T follicular helper cell (primary cell): ENCODE data around the gene TBL1Y.
"Not testable (repeated sequence)": the region's sequence is repeated elsewhere in the genome, so short reads cannot be mapped to it uniquely, and the experiment has no call there.

Source experiments
- DNase-seq: peaks from one replicate; pipeline ENCODE4 v3.0.0-alpha.2; 2020; ENCODE audit warnings: low read depth

The TBL1Y gene

DNA sequence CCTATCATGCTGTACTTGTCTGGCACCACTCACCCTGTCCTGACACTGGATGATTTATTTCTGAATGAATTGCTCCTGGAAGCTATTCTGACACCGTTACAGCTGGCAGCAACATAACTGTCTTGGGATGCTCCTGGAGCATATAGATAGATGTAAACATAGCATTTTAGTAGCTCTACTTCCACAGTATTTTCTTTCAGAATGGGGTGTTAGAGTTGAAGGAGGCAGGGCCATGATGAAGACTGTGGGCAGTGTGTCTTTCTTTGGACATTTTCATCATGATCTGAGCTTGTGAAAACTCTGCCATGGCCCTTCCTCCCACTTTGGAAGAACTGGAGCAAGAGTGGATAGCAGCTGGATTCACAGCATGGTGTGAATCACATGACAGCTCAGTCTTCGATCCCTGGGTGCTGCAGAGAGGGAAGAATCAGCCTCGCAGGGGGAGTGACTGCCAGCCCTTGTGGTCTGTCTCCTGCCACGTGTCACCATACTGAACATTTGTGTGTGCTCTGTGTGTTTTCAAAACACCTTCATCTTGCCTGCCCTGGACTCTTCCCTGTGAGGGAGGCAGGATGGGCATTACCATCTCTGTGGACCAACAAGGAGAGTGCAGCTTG lies 61.9 kb downstream of the TBL1Y start:
- no peak for DNase-seq

DNA sequence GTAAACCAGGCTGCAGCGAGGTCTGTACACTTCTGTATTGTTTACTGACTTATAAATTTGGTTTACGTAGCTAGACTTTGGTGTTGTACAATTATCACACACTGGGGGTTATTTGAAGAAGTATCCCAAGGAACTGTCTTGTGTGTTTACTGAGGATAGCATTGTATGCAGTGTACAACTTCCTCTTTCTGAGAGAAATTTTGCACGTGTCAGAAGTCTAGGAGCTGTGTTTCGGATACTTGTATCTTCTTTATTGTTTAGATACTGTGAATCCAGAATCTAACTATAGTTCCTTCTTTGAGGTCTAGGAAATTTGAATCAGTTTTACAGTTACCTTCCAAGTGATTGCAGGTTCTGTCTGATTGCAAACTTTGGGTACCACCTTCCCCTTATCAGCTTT lies 64.5 kb downstream of the TBL1Y start:
- DNase-seq: no peak

DNA sequence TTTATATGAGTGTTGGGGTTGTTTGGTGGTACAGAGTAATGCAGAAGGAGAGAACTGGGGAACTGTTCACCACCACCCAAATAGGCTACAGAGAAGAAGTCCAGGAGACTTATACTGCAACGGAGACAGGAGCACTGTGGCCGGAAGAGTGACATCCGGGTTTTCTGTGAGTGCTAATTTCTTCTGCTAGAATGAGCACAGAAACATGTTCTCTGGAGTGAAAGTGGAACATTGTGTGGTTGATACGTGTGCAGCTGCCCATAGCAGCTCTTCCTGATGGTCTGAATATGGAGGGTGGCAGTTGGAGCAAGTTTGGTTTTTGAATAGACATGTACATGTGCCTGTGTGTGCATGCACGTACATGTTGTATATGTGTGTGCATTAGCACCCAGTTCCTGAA lies 67.3 kb downstream of the TBL1Y start:
- DNase-seq: no peak

DNA sequence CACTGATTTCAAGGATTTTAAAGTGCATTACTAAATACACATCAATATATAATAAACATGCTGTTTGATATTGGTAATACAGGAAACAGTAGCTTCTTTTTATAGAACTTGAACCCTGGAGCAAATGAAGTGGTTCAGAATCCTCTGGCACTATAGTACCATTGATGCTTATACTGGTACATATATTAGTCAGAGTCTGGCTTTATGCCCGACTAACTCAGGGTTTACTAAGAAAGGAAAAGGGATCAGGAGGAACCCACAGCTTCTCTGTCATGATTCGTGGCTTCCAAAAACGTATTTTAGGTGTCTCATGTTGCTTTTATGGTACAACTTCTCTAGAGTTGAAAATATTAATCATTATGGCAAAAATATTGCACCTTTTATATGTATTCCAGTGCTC lies 72.7 kb downstream of the TBL1Y start:
- DNase-seq: no peak

DNA sequence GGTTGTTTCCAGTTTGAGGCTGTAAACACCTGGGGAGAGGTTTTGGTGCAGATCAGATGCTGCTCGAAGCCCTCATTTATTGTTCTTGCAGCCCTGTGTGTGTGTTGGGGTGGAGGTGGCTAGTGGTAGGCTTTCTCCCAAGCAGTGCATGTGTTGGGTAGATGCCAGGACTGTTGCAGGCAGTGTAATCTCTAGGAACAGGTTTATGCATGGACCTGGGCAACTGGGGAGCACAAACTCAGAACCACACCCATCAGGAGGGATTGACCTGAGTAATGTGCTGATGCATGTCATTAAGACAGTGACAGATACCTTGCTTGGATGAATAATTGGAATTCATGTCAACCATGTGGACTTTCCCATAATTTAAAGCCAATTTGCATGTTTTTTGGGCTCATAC lies 77.3 kb downstream of the TBL1Y start:
- DNase-seq: no peak

DNA sequence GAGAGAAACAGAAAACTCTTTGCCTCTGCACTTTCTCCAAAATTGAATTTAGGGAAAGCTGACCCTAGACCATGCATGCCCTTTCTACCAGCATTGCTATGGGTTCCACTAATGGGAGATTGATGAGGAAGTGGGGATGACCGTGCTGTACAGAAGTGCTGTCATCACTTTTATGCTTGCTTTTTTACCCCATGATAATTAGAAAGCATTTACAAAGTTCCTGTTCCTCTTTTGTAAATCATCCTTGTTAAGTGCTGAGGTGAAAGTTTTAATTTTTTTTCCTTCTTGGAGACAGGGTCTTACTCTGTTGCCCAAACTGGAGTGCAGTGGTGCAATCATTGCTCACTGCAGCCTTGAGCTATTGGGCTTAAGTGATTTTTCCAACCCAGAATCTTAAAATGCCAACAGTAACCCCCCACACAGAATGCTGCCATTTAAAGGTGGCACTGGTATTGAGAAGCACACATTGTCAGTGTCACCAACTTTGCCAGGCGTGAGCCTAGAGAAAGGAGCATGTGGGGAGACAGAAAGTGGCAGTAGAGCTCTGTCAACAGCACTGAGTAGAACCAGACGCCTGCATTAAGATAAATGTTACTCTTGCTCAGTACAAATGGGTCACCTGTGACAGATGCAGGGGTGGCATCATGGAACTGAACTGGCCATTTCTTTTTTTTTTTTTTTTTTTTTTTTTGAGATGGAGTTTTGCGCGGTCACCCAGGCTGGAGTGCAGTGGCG lies 79.6 kb downstream of the TBL1Y start:
- DNase-seq: no peak

DNA sequence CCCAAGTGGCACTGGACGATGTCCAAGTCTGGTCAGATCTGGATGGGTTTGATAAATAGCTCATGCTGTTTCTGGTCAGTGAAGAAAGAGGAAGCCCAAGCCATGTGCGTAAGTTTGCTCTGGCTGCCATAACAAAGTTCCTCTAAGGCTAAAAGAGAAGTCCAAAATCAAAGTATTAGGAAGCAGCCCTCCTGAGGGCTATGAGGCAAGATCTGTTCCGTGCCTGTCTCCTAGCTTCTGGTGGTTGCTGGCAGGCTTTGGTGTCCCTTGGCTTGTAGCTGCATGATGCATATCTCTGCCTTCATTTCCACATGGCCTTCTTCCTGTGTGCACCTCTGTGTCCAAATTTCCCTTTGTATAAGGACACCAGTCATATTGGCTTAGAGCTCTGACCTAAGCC lies 81.5 kb downstream of the TBL1Y start:
- DNase-seq: no peak

DNA sequence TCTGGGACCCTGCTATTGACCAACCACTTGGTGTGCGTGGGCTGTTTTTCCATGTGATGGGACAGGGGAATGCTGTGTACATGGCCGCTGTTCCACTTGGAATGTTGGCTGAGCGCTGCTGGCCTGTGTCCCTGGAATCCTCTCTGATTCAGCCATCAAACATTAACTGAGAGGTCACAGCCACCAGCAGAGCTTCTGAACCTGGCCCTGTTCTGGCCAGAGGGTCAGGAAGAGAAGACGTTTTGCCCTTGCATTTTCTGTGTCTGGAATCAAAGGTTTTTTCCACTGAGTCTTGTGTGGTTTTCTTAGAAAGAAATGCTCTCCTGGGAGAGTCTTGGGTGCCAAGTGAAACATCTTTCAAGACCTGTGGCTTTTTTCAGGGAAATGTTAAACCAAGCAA lies 85.5 kb downstream of the TBL1Y start:
- DNase-seq: no peak

DNA sequence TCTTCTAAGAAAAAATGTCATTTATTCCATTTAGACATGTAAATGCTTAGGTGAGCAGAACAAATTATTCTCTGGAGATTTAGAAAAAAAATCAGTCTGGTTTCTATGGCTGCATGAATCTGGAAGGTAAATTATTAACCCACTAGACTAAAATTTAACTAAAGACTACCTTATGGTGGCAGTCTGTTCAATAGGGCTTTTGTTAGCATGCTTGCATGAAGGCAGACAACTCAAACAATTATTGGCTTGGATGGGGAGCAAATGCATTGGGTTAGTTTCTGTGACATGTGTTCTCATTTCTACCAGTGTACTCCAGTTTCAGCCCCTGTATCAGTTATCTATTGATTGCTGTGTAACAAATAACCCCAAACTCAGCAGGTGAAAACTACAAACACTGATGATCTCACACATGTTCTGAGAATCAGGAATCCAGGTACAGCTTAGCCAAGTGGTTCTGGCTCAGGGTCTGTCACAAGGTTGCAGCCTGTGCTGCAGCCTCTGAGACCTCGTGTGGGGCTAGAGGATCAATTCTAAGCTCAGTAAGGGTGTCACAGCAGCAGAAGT lies 87.1 kb downstream of the TBL1Y start:
- DNase-seq: no peak

DNA sequence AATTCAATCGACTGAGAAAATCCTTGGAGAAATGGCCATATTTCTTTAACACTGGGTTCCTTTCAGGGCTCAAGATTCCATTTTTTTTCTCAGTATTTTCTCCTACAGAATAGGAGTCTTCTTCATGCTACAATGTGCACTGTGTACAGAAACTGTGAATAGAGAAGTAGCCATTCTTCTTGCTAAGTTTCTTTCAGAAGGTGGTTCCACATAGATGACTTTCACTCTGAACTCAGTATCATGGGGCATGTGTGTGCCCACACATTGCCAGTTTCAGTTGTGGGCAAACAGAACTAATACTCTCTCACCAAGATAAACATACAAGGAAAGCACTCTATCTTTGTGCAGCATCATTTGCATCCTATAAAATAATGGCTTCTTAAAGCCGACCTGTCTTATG lies 89.4 kb downstream of the TBL1Y start:
- DNase-seq: no peak

DNA sequence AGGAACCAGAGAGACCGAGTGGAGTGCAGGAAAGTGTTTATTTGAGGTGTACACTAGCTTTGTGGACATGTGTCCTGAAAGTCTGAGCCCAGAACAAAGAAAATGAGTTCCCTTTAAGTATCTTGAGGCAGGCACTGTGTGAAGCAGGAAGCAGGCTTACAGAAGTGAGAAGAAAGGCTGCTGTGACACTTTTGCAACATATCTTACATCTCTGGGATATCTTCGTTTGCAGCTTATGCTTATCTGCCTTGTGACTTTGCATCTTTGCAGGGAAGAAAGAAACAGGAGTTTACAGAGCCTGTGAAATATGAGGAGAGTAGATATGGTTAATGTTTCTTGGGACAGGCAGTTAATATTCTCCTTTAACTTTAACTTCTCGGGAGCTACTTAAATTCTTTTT lies 92.1 kb downstream of the TBL1Y start:
- DNase-seq: no peak

DNA sequence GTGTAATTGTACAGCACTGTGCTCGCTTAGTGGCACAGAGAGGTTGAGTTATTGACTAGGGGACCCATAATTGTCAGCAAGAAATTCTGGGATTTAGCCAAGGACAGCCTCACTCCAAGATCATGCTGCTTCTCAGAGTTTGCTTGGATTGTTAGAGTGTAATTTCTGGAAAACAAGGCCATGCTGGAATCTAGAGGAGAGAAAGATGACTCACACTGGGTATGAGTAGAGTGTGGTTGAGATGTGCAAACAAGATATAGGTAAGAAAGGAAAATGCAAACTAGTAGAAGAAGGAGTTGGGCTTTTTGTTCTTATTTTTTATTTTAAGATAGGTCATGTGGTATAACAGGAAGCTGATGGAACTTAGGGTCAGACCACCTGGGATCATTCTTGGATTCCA lies 97.4 kb downstream of the TBL1Y start:
- no peak for DNase-seq

DNA sequence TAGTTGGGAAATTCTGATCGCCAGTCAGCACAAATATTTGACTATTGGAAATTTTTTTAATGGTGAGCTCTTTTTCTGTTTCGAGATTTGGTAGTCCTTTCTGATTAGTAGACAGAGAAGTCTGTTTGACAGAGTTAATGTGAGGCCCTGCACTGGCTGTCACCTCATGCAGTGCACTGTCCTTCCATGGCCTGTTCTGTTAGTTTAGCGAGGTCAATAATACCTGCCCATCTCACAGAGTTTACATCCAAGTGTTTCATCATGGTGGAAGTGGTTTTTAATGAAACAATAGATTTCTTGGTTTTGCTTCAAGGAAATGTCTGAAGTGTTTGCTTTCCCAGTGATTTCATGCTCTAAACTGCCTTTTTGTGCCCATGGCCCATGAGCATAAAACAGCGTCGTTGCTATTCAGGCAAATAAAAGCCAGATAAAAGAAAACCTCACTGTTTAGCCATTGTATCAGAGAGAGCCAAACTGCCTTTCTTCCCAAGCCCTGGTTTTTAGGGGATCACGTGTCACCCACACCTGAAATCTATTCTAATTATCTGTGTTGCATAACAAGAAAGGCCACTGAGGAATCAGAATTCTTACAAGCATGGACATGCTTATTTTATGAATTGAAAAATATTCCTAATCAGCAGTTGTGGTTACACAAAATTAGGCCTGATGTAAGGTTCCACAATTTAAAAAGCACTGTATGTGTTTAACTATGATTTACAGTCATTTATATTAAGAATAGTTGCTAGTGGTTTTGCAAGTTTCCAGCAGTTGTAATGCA lies 98.3 kb downstream of the TBL1Y start:
- no peak for DNase-seq

DNA sequence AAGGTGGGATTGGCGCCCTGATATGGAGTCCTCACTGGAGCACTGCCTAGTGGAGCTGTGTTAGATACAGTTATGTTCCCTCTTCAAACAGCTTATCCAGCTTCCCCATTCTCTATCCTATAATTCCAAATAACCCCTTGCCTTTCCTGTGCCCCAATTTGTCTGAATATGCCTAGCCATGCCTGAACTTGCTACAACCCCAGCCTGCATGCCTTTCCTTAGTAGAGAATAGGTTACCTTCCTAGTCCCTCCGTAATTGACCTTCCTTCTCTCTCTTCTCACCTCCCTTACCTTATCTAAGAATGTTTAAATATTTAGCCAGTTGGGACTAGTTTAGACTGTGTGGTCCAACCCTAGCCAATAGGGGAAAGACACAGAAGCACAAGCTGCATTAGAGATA lies 102.6 kb downstream of the TBL1Y start:
- DNase-seq: no peak

DNA sequence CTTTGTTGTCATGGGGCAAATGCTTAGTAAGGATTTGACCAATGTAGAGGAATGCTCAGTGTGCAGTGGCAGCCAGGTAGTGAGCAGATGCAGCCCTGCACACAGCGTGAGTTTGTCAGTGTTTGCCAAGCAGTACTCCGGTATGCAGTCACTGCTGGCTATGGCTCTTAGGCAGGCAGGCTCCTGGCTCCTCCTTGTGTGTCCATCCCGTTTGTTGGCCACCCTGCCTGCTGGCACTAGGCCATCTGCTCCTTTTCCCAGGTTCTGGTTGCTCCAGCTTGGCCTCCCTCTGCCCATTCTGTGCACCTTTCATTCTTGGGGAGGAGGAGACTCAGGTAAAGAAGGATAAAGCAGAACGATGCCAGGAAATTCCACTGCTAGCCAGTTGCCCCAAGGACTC lies 106.0 kb downstream of the TBL1Y start:
- DNase-seq: no peak

DNA sequence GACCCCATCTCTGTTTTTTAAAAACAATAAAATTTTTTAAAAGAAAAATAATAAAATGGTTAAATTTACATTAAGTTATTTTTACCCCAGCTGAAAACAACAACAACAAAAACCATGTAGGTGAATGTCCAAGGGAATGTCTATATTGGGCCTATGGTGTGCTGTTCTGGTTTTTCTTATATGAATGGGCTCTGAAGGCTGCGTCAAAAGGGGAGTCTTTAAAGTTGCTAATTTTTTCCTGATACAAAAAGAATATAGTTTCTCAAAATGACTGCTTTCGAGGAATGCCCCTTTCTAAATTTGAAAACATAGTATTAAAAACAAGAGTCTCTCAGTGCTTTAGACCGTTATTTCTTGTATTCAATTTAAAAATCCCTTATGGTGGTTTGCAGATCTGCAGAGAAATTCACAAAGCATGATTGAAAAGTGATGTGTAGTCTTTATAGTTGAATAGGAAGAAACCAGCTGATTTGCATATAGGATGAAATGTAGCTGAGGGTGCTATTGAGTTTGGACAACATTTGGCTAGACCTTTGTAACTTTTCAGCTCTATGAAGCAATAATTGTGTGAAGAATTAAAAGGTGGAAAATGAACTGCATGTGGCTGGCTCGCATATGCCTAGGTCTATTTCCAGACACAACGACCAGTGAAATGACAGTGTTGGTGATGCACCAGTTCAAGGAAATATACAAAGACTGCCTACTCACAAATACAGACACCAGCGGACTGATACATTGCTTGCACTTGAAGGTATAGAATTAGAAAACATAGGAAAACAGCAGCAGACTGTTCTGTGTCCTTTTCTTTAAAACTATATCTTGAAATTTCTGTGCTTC lies 107.0 kb downstream of the TBL1Y start:
- no peak for DNase-seq

DNA sequence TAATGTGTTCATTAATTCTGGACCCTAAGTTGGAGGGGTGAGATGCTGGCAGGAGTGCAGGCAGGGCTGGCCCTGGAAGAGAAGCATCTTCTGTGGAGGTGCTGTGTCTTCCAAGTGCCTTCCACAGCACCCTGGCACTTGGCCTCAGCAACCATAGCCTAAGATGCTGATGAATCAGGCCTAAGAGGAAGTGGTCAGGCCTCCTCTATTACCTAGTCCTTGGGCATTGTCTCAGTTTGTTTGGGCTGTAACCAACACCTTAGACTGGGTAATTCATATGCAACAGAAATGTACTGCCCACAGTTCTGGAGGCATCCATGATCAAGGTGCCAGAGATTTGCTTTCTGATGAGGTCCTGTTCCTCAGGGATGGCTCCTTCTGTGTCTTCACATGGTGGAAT lies 128.5 kb downstream of the TBL1Y start:
- DNase-seq: no peak

DNA sequence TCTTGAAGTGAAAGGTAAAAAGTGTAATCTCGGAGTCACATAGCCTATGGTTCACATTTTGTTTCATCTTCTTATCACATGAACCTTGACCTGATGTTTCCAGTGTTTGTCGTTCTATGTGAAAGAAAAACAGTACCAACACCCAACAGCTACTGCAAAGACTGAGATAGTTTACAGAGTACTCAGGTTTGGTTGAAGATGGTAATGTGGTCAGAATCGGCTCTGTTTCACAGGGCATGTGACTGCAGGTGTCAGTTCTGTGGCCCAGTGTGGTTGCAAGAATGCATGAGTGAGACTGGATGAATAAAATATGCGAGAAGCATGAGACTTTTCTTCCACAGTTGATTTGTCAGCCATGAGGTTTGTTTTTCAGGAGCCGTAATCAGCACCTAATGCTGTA lies 130.2 kb downstream of the TBL1Y start:
- no peak for DNase-seq

DNA sequence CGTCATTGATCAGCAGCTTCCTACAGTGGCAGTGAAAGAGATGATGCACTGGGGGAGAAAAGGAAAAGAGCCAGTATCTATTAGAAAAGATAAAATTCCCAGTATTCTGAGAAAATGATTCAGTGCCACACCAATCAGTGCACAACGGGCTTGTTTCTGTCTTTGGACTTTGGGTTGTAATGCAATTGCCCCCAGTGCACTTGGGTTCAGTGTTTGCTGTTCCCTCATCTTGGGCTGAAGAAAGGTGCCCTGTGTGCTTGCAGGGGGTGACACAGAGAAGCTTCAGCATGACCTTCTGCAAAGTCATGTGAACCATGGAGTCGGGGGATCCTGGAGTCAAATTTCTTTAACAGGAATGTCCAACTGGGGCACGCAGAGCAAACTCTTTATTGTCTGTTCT lies 131.5 kb downstream of the TBL1Y start:
- DNase-seq: no peak

DNA sequence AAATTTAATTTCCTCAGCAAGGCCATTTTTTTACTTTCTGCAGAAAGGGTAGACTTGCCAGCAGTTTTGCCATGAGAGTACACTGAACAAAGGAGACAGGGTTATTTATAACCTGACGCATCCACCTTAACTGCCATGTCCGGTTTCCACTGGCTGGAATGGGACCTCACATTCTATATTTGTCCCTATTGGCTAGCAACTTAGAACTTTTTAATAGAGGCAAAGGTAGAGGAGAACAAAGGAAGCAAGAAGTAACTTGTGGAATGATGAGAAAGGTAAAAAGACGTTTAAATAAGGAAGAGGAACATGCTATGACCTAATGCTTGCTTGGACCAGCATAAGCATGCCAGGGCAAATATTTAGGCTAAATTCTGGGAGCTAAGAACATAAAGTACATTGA lies 142.0 kb downstream of the TBL1Y start:
- not testable (repeated sequence) for DNase-seq

DNA sequence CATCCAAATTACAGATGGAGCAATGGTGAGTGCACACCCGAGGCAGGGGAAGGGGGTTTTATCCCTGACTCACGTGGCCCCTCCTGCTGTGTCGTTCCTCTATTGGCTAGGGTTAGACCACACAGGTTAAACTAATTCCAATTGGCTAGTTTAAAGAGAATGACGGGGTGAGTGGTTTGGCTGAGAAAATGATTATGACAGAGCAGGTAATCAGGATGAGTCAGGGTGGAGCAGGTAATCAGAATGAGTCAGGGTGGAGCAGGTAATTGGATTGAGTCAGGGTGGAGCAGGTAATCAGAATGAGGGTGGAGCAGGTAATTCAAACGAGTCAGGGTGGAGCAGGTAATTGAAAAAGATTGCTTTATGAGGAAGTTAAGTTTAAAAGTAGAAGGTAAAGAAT lies 146.4 kb downstream of the TBL1Y start:
- no peak for DNase-seq

DNA sequence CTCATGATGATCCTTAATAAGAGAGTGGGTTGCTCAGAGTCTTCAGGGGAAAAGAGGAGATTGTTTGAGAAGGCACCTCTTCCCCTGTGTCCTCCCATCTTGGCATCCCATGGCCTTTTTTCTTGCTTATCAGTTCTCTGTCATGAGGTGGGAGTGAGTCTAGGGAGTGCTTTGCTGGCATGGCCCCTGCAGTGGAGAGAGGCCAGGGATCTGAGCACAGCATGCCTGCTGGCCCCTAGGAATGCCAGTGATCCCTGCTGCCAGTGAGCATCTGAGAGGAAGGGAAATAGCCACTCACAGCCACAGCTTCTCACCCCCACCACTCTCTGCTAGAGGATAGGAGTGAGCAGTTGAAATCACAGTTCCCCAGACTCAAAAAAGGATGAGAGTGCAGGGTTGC lies 168.2 kb downstream of the TBL1Y start:
- no peak for DNase-seq
